ENCODE measurements around the gene ADAM22.

Gene ADAM22

DNA sequence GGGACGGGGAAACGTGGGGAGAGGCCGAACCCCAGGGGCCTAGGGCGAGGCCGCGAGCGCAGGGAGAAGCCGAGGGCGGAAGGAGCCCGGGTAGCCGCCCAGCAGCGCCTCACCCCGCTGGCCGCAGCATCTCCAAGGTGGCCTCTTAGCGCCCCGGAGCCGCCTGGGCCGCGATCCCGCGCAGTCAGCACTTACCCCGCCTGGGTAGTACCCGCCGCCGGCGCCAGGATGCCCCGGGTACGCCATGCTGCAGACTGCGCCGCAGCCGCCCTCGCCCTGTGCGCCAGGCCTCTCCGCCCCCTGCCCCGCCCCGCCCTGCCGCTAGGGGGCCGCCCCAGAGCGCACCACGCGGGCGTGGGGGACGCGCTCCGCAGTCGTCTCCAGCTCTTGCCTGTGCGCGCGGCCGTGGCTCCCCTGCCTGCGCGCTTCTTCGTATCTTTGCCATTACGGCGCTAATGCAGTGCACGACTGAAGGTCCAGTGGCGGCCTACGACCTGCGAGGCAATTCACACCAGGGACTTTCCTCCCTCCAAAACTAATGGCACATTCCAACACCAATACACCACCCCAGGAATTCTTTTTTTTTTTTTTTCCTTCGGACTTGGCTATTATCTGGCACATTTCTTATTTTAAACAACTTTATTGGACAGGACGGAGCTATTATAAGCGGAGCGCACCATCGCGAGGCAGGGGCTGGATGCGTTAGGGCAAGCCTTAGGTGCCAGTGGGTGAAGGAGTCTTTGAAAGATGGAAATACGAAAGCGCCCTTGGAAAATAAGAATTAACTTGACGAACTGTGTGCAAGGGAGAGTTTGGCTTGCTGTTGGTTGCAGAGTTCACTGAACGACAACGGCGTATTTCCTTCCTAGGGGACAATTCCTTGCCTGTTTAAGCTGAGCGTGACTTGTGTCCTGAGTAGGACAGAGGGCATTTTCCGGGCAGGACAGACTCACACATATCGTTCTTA, 286.0 kb downstream of the ADAM22 start, which contains the start of gene SRI:
Gene SRI (minus strand): TSS at position 258 of the 967 bp plus-strand sequence. CDS start 12 bp downstream, at position 246.
- DNase-seq: peak; percentile 91

DNA sequence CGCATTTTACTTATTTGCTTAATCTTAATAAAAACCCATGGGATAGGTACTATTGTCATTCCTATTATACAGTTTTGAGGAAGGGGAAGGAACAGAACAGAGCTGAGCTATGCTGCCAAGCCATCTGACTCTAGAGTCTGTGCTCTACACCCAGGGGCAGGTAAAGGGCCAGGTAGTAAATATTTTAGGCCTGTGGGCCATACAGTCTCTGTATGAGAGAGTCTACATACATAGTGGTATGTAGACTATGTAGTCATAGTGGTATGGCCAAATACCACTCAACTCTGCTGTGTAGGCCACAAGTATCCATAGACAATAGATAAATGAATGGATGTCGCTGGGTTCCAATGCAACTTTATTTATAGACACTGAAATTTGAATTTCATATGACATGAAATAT, 289.2 kb downstream of the ADAM22 start:
- no peak for DNase-seq

DNA sequence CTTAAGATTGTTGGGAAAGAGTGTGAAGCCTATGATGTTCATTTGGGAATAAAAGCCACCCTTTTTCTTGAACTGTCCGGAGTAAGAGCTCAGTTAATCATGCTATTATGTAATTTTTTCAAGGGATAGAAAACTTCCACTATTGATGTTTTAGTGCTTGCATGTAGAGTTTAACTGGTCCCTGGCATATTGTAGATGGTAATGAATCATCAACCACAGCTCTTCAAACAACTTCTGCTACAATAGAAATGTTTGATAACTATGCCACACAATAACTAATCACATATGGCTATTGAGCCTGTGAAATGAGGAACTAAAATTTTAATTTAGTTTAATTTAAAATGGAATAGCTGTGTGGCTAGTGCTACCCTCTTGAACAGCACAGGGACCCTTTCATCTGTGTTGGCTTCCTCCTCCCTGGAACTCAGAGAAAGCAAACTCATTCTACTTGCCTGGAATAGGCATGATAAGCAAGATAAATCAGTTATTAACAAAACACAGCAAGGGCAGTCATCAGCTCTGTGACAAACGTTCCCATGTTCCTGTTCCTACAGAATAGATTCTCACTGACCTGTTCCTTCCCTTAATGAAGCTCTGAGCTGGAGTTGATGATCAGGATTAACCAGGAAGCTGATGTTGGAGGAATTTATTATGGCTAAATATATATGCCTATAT, 290.7 kb downstream of the ADAM22 start:
- DNase-seq: no peak

DNA sequence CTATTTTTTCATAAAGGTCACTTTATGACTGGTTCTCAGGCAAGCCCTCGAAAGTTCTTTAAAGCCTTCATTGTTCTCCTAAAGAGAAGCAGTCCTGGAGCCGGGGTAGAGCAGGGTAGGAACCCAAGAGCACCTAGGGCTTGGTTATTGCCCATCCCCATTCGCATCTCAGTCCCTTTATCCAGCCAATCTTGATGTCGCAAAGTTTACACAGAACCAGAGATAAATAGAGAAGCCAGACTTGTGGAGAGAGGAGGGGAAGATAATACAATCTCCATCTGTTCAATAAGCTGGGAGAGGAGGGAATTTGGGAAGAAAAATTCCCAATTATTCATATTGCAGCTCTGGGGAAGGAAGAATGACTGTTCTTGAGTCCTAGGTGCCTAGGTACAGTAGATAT, 292.1 kb downstream of the ADAM22 start:
- DNase-seq: no peak

DNA sequence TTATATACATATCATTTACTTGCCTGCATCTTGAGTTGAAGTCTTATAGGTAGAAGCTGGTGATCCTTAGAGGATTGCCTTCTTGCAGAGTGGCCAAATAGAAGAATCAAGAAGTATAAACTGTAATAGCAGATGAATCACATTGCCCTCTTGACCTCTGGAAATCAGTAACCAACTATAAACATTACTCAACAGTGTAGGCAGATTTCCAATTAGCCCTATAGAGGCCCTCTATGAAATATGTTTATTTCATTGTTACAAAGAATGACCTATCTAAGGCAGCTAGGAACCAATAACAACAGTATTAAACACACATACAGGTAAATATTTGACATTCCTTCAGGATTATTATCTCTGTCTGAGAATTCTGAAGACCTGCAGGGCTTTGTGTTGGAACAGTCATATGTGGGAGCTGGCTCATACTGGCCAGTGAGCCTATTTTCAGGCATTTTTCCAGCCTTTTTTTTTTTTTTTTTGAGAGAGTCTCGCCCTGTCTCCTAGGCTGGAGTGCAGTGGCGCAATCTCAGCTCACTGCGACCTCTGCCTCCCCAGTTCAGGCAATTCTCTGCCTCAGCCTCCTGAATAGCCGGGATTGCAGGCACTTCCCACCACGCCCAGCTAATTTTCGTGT, 292.9 kb downstream of the ADAM22 start:
- no peak for DNase-seq

DNA sequence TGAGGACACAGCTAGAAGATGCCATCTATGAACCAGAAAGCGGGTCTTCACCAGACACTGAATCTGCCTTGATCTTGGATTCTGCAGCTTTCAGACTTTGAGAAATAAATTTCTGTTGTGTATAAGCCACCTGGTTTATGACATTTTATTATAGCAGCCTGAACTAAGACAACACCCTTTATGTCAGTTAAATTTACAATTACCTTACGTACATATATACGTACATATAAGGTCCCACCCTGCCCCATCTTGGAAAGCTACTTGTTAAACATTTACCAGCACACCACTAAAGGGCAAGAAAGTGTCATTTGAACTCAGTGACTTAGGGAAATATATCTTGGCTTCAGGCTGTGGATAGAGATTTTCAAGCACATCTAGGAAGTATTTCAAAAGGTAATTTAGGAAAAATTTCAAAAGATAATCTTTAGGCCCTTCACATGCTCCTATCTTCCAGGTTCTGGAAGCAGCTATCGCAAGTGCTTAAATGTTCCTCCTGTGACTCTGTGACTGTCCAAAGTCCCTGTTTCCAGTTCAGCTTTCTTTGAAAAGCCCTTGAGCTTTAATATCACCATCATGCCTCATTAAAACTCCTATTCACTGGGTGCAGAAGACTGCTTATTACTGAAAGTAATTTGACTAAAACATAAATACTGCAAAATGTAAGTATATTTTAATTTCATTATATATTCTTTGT, 295.4 kb downstream of the ADAM22 start:
- no peak for DNase-seq

DNA sequence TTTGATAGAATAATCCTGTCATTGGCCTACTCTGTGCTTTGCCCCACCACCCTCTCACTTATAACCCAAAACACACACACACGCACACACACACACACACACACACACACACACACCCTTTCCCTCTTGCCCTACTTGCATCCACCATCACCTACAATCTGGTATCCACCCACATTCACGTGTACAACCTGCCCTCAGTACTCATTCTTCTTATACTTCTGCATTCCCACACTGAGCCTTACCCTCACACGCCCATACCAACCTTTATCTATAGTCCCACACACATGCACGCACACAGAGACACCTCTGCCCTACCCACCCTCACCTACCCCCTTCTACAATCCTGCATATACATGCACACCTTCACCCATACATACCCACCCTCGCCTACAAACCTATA, 296.6 kb downstream of the ADAM22 start:
- no peak for DNase-seq

DNA sequence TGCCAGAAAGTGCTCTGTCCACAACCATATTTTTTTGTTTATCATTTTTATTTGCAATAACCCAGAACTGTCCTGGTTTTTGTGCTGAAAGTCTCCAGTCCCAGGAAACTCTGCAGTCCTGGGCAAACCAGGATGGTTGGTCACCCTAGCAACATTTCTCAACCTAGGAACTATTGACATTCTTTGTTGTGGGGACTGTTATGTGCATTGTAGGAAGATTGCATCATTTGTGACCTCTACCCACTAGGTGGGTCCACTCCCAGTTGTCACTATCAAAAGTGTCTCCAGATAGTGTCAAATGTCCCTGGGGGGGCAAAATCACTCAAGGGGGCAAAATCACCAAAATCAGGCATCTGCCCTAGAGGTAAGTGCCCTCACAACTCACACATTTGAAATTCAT, 299.8 kb downstream of the ADAM22 start:
- DNase-seq: no peak

DNA sequence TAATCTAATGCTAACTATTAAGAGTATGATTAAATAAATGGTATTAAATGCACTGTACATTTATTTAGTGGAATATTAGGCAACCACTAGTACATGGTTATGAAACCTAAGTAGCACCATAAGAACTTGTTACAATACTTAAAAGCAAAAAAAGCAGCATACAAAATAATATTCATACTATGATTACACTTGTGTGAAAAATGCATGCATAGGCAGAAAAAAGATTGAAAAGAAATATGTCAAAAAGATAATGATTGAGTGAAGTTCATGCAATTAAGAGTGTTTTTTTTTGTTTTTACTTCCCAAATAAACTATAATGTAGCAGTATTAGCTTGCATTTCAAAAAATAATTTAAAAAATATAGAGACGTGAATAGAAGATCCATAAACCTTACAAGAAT, 305.8 kb downstream of the ADAM22 start:
- no peak for DNase-seq

DNA sequence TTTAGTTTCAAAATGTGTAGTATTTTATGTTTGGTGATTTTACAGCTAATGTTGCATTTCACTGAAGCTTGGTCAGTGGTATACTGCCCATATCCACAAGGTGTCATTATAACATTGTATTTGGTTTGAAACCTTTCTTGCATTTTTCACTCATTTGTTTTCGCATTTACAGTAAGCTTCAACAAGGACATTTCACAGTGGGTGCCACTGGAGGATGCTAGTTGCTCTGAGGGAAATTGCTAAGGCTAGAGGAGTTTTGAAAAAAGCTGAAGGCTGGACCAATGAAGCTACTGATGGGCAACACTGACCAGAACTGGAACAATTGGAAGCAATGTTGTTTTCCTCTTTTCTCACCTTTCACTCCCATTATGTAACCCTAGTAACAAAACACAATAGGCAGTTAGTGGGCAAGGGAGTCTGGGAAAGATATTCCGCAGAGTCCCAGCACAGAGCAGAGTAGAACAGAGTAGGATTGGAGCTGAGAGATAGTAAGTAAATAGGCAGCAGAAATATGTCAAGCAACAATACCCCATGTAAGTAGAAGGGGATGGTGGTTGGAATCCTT, 309.4 kb downstream of the ADAM22 start:
- no peak for DNase-seq

DNA sequence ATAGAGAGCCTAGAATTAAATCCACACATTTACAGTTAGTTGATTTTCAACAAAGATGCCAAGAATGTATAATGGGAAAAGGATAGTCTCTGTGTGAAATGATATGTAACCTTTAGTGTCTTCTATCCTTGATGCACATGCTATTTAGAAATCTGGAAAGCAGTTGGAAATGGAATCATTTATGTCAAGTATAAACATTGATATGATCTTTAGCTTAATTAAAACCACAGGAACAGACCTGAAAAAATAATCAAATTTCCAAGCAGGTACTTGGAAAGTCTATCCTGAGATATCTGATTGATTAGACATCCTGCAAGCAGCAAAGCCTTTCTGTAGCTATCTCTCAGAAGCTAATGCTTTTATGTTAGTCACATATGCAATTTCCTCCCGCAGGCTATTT, 310.2 kb downstream of the ADAM22 start:
- no peak for DNase-seq
